Nephron progenitor cell (in vitro differentiated cells): ENCODE measurements around the gene NLRC3.
A peak's percentile ranks its signal among the peaks of the same experiment; 100 is the strongest.

Experiments used
- DNase-seq: peaks from one replicate; pipeline ENCODE4 v3.0.0; 2021
- H3K27ac Mint-ChIP-seq: 2 replicates; pipeline ENCODE4 v1.8.0; 2021; ENCODE audit warnings: mild to moderate bottlenecking, moderate library complexity, mixed read lengths
- H3K27me3 Mint-ChIP-seq: 2 replicates; pipeline ENCODE4 v1.8.0; 2021; ENCODE audit warnings: mild to moderate bottlenecking, low read depth, mixed read lengths; ENCODE audit not compliant: poor library complexity
- H3K36me3 Mint-ChIP-seq: 2 replicates; pipeline ENCODE4 v1.8.0; 2021; ENCODE audit warnings: low read depth, mixed read lengths
- H3K4me1 Mint-ChIP-seq: 2 replicates; pipeline ENCODE4 v1.8.0; 2021; ENCODE audit warnings: mixed read lengths
- H3K4me3 Mint-ChIP-seq: 2 replicates; pipeline ENCODE4 v1.8.0; 2021; ENCODE audit warnings: mild to moderate bottlenecking, moderate library complexity, mixed read lengths
- H3K9me3 Mint-ChIP-seq: 2 replicates; pipeline ENCODE4 v1.8.0; 2021; ENCODE audit warnings: mild to moderate bottlenecking, moderate library complexity, mixed read lengths
- CTCF ChIP-seq: fragments of 200-600 bp; sonication (generic); IDR thresholded peaks from 2 replicates; pipeline ENCODE4 v1.5.0; 2021; ENCODE audit warnings: antibody characterized with exemption

NLRC3 gene

GRCh38 chr16:3580251-3580651 is 3.0 kb upstream of the NLRC3 start:
- H3K36me3 Mint-ChIP-seq = peaks cover 19% of the 10 kb centered on the region
- no peak for TF ChIP-seq CTCF
- H3K4me1 Mint-ChIP-seq = peaks cover 14% of the 10 kb centered on the region
- H3K9me3 Mint-ChIP-seq = no peaks in the 10 kb centered on the region
- peak overlapping the region; percentile 77 for H3K27ac Mint-ChIP-seq
- DNase-seq = no peak
- H3K27me3 Mint-ChIP-seq = peaks cover 3% of the 10 kb centered on the region
- no peak overlapping the region for H3K4me3 Mint-ChIP-seq

GRCh38 chr16:3579776-3580175 is 2.6 kb upstream of the NLRC3 start:
- Mint-ChIP-seq H3K4me3 (no peak overlapping the region), H3K27ac (no peak overlapping the region), H3K9me3 (no peaks in the 10 kb centered on the region), H3K4me1 (peaks cover 14% of the 10 kb centered on the region), H3K36me3 (peaks cover 17% of the 10 kb centered on the region), H3K27me3 (peaks cover 3% of the 10 kb centered on the region)
- DNase-seq = no peak
- TF ChIP-seq CTCF = no peak

GRCh38 chr16:3578610-3579551 is 1.7 kb upstream of the NLRC3 start:
- no peak for DNase-seq
- no peak for TF ChIP-seq CTCF
- H3K4me3 Mint-ChIP-seq = no peak overlapping the region
- H3K36me3 Mint-ChIP-seq = peaks cover 8% of the 10 kb centered on the region
- peaks cover 14% of the 10 kb centered on the region for H3K4me1 Mint-ChIP-seq
- H3K27me3 Mint-ChIP-seq = peaks cover 3% of the 10 kb centered on the region
- no peaks in the 10 kb centered on the region for H3K9me3 Mint-ChIP-seq
- H3K27ac Mint-ChIP-seq = peak overlapping the region; percentile 68

GRCh38 chr16:3578121-3578520 is 918 bp upstream of the NLRC3 start:
- H3K36me3 Mint-ChIP-seq = peaks cover under 1% of the 10 kb centered on the region
- peaks cover 3% of the 10 kb centered on the region for H3K27me3 Mint-ChIP-seq
- no peak for TF ChIP-seq CTCF
- DNase-seq = no peak
- no peak overlapping the region for H3K4me3 Mint-ChIP-seq
- H3K9me3 Mint-ChIP-seq = no peaks in the 10 kb centered on the region
- peak overlapping the region; percentile 68 for H3K27ac Mint-ChIP-seq
- H3K4me1 Mint-ChIP-seq = peaks cover 14% of the 10 kb centered on the region

- DNase-seq = no peak
- no peak overlapping the region for H3K4me3 Mint-ChIP-seq
- peaks cover 14% of the 10 kb centered on the region for H3K4me1 Mint-ChIP-seq
- H3K27me3 Mint-ChIP-seq = peaks cover 3% of the 10 kb centered on the region
- peaks cover 2% of the 10 kb centered on the region for H3K9me3 Mint-ChIP-seq
- no peak overlapping the region for H3K27ac Mint-ChIP-seq
- no peaks in the 10 kb centered on the region for H3K36me3 Mint-ChIP-seq
- no peak for TF ChIP-seq CTCF
Measured at GRCh38 chr16:3576211-3576610, 992 bp downstream of the NLRC3 start.

GRCh38 chr16:3575491-3575890 is 1.7 kb downstream of the NLRC3 start:
- peaks cover 3% of the 10 kb centered on the region for H3K27me3 Mint-ChIP-seq
- H3K27ac Mint-ChIP-seq = no peak overlapping the region
- no peak overlapping the region for H3K4me3 Mint-ChIP-seq
- H3K9me3 Mint-ChIP-seq = peaks cover 9% of the 10 kb centered on the region
- peaks cover 11% of the 10 kb centered on the region for H3K4me1 Mint-ChIP-seq
- peaks cover 5% of the 10 kb centered on the region for H3K36me3 Mint-ChIP-seq
- DNase-seq = no peak
- no peak for TF ChIP-seq CTCF
